Testis (tissue), 3 donors: ENCODE data around the gene NRBP1. TPM values are rescaled to one million over a fixed set of nuclear protein-coding genes. Genes with fewer than 3 reads are reported as not detected.

Experiments
- DNase-seq: peaks from one replicate; pipeline ENCODE4 v3.0.0-alpha.2; 2019
- H3K27ac ChIP-seq, 2 donors: fragments of 200-600 bp; sonication (generic); one replicate each; pipeline ENCODE4 v1.5.1; 2019
- H3K27me3 ChIP-seq: fragments of 200-600 bp; sonication (generic); one replicate; pipeline ENCODE4 v1.5.1; 2019
- H3K36me3 ChIP-seq: fragments of 200-600 bp; sonication (generic); one replicate; pipeline ENCODE4 v1.5.1; 2017; ENCODE audit warnings: low read depth; ENCODE audit errors: missing control alignments
- H3K4me1 ChIP-seq: fragments of 200-600 bp; sonication (generic); one replicate; pipeline ENCODE4 v1.5.1; 2019
- H3K4me3 ChIP-seq, 2 donors: fragments of 200-600 bp; sonication (generic); one replicate each; pipeline ENCODE4 v1.5.1; 2017 to 2019
- H3K9me3 ChIP-seq: fragments of 200-600 bp; sonication (generic); one replicate; pipeline ENCODE4 v1.5.1; 2017
- CTCF ChIP-seq, 3 experiments: fragments of 450-650 bp in 2 of 3; fragments of 200-600 bp in 1 of 3; sonication (generic) in 1 of 3; IDR thresholded peaks; one replicate each; pipeline ENCODE4 v1.5.1; 2016 to 2019; ENCODE audit warnings: antibody characterized with exemption in 3 of 3, mild to moderate bottlenecking in 2 of 3, moderate library complexity in 1 of 3
- POLR2A ChIP-seq: fragments of 450-650 bp; IDR thresholded peaks from one replicate; pipeline ENCODE4 v1.6.1; 2017; ENCODE audit warnings: antibody characterized with exemption, mild to moderate bottlenecking, moderate library complexity
- WGBS, 2 donors: methylation state at CpG; one replicate each; pipeline ENCODE4 v1.1.5; 2018; 5-methylcytosine and 5-hydroxymethylcytosine counted together
- intact Hi-C: fragments of 100-400 bp; cut with DNase I; formaldehyde crosslinking; loops from one replicate; pipeline ENCODE4 v1.15.1; 2023; ENCODE audit warnings: low total_unique reads
- polyA plus RNA-seq: library from polyadenylated mRNA; stranded (reverse); fragments of 350-450 nt; fragmentation: Illumina TruSeq; extraction: RNeasy Lipid Tissue Mini Kit (QIAGEN cat#74804); gene quantifications from one replicate; pipeline ENCODE4 v1.2.3, GENCODE V29; 2014; ENCODE audit warnings: low read depth, low replicate concordance; ENCODE audit not compliant: insufficient read depth
- total RNA-seq, 2 donors: library from RNA; depleted of rRNA; stranded (reverse); fragments of >200 nt; gene quantifications; one replicate each; pipeline ENCODE4 v1.2.3, GENCODE V29; 2016

Gene NRBP1
- total and polyA plus RNA-seq, 3 donors from 2014 or later = 112 to 191 (median 139) TPM

GRCh38 chr2:27445155-27445554 is 16.7 kb downstream of the NRBP1 start:
- peaks cover 23% of the 10 kb centered on the region for H3K4me1 ChIP-seq
- H3K27ac ChIP-seq = no peak overlapping the region
- H3K27me3 ChIP-seq = no peaks in the 10 kb centered on the region
- H3K36me3 ChIP-seq = no peaks in the 10 kb centered on the region
- H3K9me3 ChIP-seq = no peaks in the 10 kb centered on the region
- DNase-seq = no peak
- intact Hi-C loops = no loop called here
- TF ChIP-seq POLR2A (no peak), CTCF (IDR thresholded peaks at IDR 0.05) (no peak)
- H3K4me3 ChIP-seq = no peak overlapping the region
- WGBS, 2 donors = 85 to 91% methylated on average over 8 of the region's 8 CpGs

GRCh38 chr2:27445615-27446014 is 17.2 kb downstream of the NRBP1 start:
- TF ChIP-seq CTCF (IDR thresholded peaks at IDR 0.05) (no peak), POLR2A (no peak)
- Histone ChIP-seq H3K27me3 (no peaks in the 10 kb centered on the region), H3K36me3 (no peaks in the 10 kb centered on the region), H3K4me3 (no peak overlapping the region), H3K4me1 (peaks cover 23% of the 10 kb centered on the region), H3K9me3 (no peaks in the 10 kb centered on the region), H3K27ac (no peak overlapping the region)
- intact Hi-C loops = no loop called here
- WGBS, 2 donors = 82 to 83% methylated on average over 8 of the region's 8 CpGs
- no peak for DNase-seq

- Histone ChIP-seq H3K4me1 (peaks cover 23% of the 10 kb centered on the region), H3K27ac (no peak overlapping the region), H3K27me3 (no peaks in the 10 kb centered on the region), H3K9me3 (no peaks in the 10 kb centered on the region), H3K36me3 (no peaks in the 10 kb centered on the region), H3K4me3 (no peak overlapping the region)
- TF ChIP-seq POLR2A (no peak), CTCF (IDR thresholded peaks at IDR 0.05) (no peak)
- intact Hi-C loops = no loop called here
- 94 to 95% methylated on average over 3 of the region's 3 CpGs for WGBS, 2 donors
- no peak for DNase-seq
Observed at GRCh38 chr2:27446057-27446456, 17.6 kb downstream of the NRBP1 start.

GRCh38 chr2:27448381-27448780 is 19.9 kb downstream of the NRBP1 start:
- Histone ChIP-seq H3K27me3 (no peaks in the 10 kb centered on the region), H3K36me3 (no peaks in the 10 kb centered on the region), H3K4me3 (no peak overlapping the region), H3K27ac (no peak overlapping the region), H3K4me1 (peaks cover 7% of the 10 kb centered on the region), H3K9me3 (no peaks in the 10 kb centered on the region)
- WGBS, 2 donors = 58 to 77% methylated on average over 3 of the region's 3 CpGs
- intact Hi-C loops = no loop called here
- TF ChIP-seq CTCF (IDR thresholded peaks at IDR 0.05) = no peak
- TF ChIP-seq POLR2A = no peak
- no peak for DNase-seq

- intact Hi-C loops = no loop called here
- H3K4me3 ChIP-seq = no peak overlapping the region
- H3K36me3 ChIP-seq = no peaks in the 10 kb centered on the region
- H3K4me1 ChIP-seq = no peaks in the 10 kb centered on the region
- TF ChIP-seq CTCF (IDR thresholded peaks at IDR 0.05) (no peak), POLR2A (no peak)
- H3K27ac ChIP-seq = no peak overlapping the region
- H3K27me3 ChIP-seq = no peaks in the 10 kb centered on the region
- no peaks in the 10 kb centered on the region for H3K9me3 ChIP-seq
- DNase-seq = no peak
- WGBS, 2 donors = 92 to 100% methylated on average over 1 of the region's 1 CpG
Observed at GRCh38 chr2:27451095-27451494, 22.7 kb downstream of the NRBP1 start.
